Ureter (tissue), 1 donor: ENCODE data around the gene BMAL1. TPM values are rescaled to one million over a fixed set of nuclear protein-coding genes. Genes with fewer than 3 reads are reported as not detected.
A peak's percentile ranks its signal among the peaks of the same experiment; 100 is the strongest.

ENCODE experiments used
- DNase-seq: peaks from one replicate; pipeline ENCODE4 v3.0.0-alpha.2; 2020; ENCODE audit warnings: low spot score
- total RNA-seq: library from RNA; stranded (reverse); gene quantifications from one replicate; pipeline ENCODE4 v1.2.4, GENCODE V29; 2023
- donor health status: DM: yes; HTN: yes; CAD: no.

Gene BMAL1
- total RNA-seq, 1 donor from 2014 or later = 28.4 TPM

DNA sequence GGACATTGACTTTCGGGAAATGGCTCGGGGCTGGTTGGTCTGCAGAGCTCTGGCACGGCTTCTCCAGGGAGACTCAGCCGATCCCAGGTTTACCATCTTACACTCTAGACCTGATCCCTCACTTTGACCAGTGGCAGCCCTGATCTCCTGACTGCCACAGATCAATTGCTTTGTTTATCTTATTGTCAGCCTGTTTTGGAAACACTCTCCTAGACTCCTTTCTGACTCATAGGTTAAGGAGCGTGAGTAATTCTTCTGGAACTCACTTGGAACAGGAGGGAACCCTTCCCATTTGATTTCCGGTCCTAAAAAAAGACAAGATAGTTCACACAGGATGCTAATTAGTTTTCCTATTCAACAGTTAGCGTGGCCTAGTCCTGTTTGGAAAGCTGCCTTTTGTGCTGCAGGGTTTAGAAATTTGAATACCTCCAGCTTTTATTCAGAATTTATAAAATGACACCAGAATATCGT is 16.0 kb upstream of the BMAL1 start:
- DNase-seq = no peak

DNA sequence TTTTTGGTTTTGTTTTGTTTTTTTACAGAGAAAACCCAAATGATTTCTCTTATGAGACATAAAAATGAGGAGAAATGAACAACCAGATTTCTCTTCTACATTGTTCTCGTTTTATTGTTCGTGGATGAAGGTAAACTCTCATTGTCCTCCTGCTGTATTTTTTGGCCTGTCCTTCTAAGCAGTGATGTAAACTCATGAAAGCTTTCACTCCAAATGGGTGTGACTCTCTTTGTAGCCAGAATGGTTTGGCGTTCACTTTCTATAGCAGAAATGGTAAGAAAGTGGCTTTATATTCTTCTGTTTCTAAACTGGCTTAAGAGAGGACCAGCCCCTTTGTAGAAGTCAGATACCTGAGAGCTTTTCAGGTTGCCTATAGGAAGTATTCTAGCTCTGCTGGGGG is 15.5 kb upstream of the BMAL1 start:
- DNase-seq = no peak

GRCh38 chr11:13268791-13269190 is 8.8 kb upstream of the BMAL1 start:
- no peak for DNase-seq

DNA sequence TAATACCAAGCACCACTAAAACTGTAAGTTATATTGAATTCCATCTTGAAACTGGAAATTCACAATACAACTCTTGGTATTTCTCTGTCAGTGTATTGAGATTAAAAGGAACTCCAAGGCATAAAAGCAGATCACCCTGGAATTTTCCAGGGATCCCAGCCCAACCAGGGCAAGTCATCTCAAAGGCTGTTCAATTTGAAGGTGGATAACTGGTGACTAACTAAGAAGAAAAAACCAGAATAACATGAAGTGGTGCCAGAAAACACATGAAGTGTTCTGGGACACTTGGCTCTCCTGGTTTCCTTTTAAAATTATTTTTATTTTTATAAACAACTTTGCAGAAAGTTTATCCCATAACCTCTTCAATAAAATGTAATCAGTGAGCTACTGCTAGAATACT is 7.8 kb upstream of the BMAL1 start:
- DNase-seq = no peak

GRCh38 chr11:13271060-13271693 is 6.4 kb upstream of the BMAL1 start:
- no peak for DNase-seq

GRCh38 chr11:13276454-13276831 is 1.1 kb upstream of the BMAL1 start:
- no peak for DNase-seq

- DNase-seq = peak; percentile 98
Observed at GRCh38 chr11:13276832-13277767, 490 bp upstream of the BMAL1 start.

DNA sequence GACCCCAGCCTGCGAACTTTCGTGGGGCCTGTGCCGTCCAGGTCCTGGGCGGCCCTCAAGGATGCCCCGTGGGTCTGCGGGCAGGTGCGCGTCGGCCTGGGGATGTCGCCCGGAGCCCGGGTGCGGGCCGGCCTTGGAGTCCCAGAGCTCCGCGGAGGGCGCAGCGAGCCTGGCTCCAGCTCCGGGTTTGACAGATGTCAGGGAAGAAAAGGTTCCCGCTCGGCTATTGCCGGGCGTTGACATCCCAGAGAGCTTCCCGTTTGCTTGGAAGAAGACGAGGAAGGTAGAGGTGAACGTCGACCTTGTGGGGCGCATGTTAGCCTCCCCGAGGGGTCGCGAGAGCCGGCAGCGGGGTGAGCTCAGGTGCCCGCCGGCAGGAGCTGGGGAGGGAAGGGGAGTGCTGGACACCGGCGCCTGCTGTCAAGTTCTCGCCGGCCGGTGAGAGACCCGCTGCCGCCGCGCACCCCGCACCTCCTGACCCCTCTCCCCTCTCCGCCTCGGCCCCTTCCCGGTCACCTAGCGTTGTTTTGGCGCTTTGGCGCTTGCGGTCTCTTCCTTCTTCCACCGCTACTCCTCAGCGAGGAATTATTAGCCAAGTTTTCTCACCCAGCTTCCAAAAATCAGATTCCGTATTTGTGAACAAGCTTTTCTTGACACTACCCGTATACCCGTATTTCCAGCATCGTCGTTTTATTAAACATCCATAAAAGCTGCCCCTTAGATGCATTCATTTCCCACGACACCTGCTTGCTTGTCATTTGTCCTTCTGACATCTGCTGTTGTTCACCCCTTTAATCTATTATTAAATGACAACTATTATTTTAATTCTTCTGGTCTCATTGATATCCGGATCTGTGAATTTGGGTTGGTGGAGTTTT is 1.3 kb downstream of the BMAL1 start:
- DNase-seq = no peak

GRCh38 chr11:13279487-13279834 is 1.9 kb downstream of the BMAL1 start:
- no peak for DNase-seq

- no peak for DNase-seq
Observed at GRCh38 chr11:13280092-13280722, 2.6 kb downstream of the BMAL1 start.

DNA sequence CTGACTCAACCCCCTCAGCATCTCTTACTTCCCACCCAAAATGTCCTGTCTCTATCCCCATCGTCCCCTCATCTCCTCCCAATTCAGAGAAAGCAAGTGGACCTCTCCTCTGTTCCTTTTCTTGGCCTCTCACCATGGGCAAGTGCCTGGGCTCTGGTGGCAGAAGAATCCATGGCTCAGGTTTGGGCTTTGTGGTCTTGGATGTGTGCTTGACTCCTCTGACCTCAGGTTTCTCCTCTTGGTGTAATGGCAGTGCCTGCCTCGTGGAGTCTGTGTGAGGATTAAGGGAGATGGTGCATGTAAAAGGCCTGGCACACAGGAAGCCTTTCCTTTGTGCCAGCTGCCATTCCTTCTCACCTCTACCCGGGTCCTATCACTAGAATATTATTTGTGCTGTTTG is 3.2 kb downstream of the BMAL1 start:
- DNase-seq = no peak

DNA sequence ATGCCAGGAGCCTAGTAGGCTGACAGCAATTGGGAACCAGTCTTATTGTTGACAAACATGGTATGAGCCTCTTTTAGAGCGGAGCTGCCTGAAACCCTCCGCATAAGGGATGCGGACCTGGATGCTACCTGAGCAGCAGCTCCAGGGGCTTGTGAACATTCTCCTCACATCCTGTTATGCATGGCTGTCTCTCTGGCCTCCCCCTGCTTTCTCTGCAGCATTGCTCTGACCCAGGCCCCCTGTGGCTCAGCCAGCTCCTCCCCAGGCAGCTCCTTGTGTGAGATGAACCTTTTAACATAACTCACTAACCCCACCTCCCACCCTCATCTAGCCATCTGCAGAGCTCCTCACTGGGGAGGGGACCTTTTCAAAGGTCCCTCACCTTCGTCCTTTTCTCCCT is 6.0 kb downstream of the BMAL1 start:
- DNase-seq = no peak

DNA sequence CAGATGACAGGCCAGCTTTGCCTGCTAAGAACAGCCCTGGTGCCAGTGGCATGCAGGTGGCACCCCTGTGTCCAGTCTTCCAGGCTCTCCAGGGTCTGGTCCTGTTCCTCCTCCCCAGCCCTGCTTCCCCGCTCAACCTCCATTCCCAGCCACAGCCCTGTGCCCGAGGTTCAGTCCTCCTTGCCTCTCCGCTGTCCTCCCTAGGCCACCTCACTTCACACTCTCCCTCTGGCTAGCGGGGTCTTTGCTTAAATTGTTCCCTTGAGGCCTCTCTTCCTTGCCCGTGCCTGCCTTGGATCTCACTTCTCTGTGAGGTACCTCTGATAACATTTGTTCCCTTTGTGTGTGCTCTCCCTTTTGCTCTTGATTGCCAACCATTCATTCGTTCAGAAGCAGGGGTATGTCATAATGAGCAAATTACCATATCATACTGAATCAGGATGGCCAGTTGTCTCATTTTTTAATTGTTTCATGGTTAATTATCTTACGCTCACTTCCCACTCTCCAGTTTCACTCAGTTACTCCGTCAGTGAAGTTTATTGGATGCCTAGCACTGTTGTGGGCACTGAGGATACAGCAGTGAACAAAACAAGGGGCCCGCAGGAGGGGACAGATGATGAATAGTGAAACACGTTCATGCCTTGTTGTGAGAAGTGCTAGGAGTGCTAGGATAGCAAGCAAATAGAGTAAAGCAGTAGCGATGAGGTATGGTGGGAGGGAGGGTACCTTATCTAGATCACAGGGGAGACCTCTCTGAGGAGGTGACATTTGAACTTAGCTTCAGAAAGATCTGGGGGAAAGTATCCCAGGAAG is 7.4 kb downstream of the BMAL1 start:
- no peak for DNase-seq

- no peak for DNase-seq
Observed at GRCh38 chr11:13286279-13286821, 8.8 kb downstream of the BMAL1 start.

- no peak for DNase-seq
Observed at GRCh38 chr11:13287036-13287435, 9.4 kb downstream of the BMAL1 start.

DNA sequence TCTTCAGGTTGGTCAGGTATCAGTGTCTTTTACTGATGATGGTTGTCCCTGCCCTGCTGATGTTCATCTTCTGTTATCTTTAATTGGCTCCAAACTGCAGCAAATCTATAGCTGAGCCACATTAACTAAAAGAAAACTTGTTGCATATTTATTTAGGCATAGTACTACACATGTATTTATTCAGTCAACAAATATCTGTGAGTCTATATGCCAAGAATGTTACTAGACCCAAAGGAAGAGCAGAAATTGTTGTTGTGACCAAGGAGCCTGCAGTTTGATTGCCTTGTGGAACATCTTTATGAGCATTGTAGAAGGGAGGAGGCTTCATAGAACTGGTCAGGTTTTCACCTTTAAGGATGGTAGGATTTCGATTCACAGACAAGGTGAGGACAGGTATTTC is 10.1 kb downstream of the BMAL1 start:
- no peak for DNase-seq

DNA sequence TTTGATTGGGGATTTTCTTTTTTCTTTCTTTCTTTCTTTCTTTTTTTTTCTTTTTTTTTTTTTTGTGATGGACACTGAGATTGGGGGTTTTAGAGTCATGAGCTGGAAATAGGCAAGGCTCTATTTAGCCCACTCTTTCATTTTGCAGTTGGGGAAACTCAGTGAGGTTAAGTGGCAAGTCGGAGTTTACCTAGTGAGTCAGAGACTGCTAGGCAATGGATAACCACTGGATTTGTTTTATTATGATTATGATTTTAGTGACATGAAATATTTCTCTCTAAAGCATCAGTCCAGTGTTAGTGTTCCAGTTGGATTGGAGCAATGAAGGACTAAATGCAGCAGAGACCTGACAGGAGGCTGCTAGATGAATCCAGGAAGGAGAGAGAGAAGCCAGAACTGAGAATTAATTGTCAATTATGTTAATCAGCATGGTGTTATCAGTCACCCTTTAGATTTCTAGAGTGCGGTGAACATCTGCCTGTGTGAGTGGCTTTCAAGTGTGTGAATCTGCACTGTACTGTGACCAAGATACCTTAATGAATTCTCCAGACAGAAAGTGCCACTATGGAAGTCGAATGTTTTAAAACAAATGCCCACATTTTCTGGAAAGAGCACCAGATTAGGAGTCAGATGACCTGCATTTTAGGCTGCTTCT is 10.9 kb downstream of the BMAL1 start:
- DNase-seq = no peak

GRCh38 chr11:13289081-13289480 is 11.5 kb downstream of the BMAL1 start:
- no peak for DNase-seq

DNA sequence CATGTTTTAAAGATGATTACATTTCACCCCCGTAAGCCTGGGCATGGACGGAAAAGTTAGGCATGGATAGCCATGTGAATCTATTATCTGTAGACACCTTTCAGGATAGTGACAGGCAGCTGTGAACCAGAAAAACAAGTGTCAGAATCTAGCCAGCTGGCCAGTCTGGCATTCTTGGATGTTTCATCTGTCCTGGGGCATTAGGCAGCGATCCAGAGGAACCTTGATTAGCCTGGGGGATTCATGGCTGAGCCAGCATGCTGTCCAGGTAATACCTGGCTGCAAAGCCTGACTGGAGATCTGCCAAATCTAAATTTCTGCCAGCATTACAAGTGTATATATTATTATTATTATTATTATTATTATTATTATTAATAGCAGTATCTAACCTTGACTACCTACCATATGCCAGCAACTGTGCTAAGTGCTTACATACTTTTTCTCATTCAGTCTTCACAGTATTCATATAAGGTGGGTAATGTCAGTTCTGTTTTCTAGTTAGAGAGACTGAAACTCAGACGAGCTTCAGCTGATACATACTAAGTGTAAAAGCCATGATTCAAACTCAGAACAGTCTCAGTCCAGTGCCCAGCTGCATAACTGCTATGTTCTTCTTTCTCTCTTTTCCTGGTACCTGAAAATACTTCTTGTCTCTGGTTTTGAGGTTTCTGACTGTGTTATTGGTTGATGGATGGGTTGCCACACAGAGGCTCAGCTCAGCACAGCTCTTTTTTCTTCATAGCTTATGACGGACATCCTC is 12.8 kb downstream of the BMAL1 start:
- no peak for DNase-seq
